ENCODE data around the gene EPC2.

Gene EPC2

GRCh38 chr2:148730085-148730484 lies 85.5 kb downstream of the EPC2 start:
- TF ChIP-seq ZFX (IDR thresholded peaks at IDR 0.05) = no peak
- TF ChIP-seq, protein P1, sequence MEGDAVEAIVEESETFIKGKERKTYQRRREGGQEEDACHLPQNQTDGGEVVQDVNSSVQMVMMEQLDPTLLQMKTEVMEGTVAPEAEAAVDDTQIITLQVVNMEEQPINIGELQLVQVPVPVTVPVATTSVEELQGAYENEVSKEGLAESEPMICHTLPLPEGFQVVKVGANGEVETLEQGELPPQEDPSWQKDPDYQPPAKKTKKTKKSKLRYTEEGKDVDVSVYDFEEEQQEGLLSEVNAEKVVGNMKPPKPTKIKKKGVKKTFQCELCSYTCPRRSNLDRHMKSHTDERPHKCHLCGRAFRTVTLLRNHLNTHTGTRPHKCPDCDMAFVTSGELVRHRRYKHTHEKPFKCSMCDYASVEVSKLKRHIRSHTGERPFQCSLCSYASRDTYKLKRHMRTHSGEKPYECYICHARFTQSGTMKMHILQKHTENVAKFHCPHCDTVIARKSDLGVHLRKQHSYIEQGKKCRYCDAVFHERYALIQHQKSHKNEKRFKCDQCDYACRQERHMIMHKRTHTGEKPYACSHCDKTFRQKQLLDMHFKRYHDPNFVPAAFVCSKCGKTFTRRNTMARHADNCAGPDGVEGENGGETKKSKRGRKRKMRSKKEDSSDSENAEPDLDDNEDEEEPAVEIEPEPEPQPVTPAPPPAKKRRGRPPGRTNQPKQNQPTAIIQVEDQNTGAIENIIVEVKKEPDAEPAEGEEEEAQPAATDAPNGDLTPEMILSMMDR (conservative IDR thresholded peaks at IDR 0.05) = no peak
- H3K27ac ChIP-seq = no peak overlapping the region

DNA sequence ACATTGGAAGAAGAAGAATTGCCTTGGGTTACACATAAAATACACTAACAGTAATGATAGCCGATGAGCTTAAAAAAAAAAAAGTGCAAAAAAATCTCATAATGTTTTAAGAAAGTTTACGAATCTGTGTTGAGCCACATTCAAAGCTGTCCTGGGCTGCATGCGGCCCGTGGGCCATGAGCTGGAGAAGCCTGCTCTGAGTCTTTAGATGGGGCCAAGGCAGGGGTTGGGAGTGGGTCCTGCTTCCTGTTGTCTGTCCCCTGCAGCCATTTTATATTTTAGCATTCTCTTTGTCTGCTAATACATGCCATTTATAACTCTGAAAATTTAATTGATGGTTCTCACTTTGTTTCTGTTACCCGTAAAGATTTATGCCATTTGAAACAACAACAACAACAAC lies 93.2 kb downstream of the EPC2 start:
- TF ChIP-seq, protein P1 (conservative IDR thresholded peaks at IDR 0.05) = no peak
- no peak for TF ChIP-seq ZFX (IDR thresholded peaks at IDR 0.05)
- no peak overlapping the region for H3K27ac ChIP-seq

GRCh38 chr2:148739454-148740105 lies 95.0 kb downstream of the EPC2 start:
- TF ChIP-seq, protein P1 (conservative IDR thresholded peaks at IDR 0.05) = no peak
- no peak for TF ChIP-seq ZFX (IDR thresholded peaks at IDR 0.05)
- no peak overlapping the region for H3K27ac ChIP-seq

GRCh38 chr2:148742373-148742772 lies 97.8 kb downstream of the EPC2 start:
- TF ChIP-seq, protein P1 (conservative IDR thresholded peaks at IDR 0.05) = no peak
- no peak for TF ChIP-seq ZFX (IDR thresholded peaks at IDR 0.05)
- H3K27ac ChIP-seq = no peak overlapping the region

- TF ChIP-seq, protein P1 (conservative IDR thresholded peaks at IDR 0.05) = no peak
- TF ChIP-seq ZFX (IDR thresholded peaks at IDR 0.05) = no peak
- no peak overlapping the region for H3K27ac ChIP-seq
Measured at GRCh38 chr2:148745151-148745851, 100.8 kb downstream of the EPC2 start.

DNA sequence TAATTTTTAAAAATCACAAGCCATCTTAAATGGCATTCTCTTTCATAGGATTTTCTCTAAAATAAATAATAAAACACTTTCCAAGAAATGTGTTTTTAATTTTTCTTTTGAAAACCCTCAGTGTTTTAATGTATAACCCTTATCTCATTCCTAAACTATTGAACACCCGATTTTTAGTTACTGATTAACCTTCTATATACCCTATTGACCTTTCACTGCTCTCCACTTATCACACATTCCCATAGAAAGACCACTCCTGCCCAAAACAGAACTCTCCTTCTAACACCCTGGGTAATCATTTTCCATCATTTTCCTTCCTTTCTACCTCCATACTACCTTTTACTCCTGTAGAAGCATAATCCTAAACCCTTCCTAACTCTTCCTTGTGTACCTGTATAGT lies 102.4 kb downstream of the EPC2 start:
- H3K27ac ChIP-seq = no peak overlapping the region
- TF ChIP-seq, protein P1 (conservative IDR thresholded peaks at IDR 0.05) = no peak
- TF ChIP-seq ZFX (IDR thresholded peaks at IDR 0.05) = no peak

DNA sequence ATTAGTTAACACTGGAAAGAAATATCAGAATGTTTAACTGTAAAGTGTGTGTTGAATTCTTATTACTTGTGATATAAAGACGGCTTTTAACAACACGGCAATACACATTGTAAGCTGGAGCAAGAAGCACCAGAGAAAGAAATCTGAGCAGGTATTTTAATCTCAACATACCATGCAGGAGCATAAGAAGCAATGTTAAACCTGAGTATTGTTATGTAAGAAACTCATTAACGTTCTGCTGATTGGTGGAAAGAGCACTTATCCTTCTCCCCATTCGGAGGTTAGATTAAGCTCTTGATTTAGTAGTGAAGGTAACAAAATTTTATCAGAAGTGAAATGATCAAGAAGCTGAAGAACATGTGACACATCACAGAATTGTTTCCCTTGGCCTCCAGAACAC lies 107.4 kb downstream of the EPC2 start:
- no peak overlapping the region for H3K27ac ChIP-seq
- TF ChIP-seq, protein P1 (conservative IDR thresholded peaks at IDR 0.05) = no peak
- no peak for TF ChIP-seq ZFX (IDR thresholded peaks at IDR 0.05)

All from C4-2B (cell line).